ENCODE data around the gene RPS27.

DNA sequence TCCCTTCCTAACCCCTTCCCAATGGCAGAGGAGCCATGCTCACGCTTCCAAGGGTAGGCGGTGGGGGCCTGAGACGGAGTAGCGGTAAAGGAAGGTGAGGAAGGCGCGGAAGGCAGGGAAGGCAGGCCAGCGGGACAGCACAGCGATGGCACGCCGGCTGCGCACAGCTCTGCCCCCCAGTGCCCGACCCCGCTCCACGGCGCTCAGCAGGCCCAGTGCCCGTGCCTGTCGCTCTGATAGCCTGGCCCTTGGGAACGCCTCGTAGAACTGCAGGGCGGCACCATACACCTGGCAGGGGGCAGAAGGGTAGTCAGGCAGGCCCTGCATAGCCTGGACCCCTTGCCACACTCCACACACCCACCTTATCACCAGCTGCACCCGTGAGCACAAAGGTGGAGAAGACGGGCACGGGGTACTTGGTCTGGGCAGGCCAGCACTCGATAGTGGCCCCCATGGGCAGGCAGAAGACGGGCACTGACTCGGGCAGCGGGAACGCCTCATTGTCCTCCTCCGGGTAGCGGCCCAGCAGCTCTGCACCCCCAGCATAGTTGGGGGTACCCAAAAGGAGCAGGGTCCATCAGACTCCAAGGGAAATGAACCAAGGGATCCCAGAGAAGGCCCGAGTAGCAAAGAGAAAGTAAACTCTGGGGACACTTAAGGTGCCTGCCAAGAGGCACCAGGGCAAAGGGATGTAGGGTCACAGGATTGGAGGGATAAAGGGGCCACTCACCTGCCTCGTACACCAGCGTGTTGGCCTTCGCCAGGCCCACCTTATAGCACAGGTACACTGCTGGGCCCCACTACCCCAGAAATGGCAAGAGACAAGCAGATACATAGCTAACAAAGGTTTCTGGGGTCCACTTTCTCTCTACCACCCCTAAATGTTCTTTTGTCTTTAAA, 48.5 kb upstream of the RPS27 start:
- TF ChIP-seq POLR2AphosphoS5 (IDR thresholded peaks at IDR 0.05; ENCODE audit: borderline replicate concordance, low read depth, low read length) (no peak), EZH2 (IDR thresholded peaks at IDR 0.05) (no peak)

Data from SK-N-MC (cell line).